Muscle of leg (tissue), 11 donors: ENCODE measurements around the gene CXCL14. TPM values are rescaled to one million over a fixed set of nuclear protein-coding genes. Genes with fewer than 3 reads are reported as not detected.
A peak's percentile ranks its signal among the peaks of the same experiment; 100 is the strongest.

ENCODE experiments used
- DNase-seq: peaks from one replicate; pipeline ENCODE4 v3.0.0; 2013
- H3K27ac ChIP-seq: one replicate; pipeline ENCODE4 v1.5.1; 2013; ENCODE audit warnings: mild to moderate bottlenecking, low read length, control low read depth
- H3K27me3 ChIP-seq: one replicate; pipeline ENCODE4 v1.6.1; 2013; ENCODE audit warnings: low read length; ENCODE audit not compliant: control insufficient read depth, insufficient read depth
- H3K36me3 ChIP-seq: one replicate; pipeline ENCODE4 v1.6.1; 2013; ENCODE audit warnings: low read length; ENCODE audit not compliant: control insufficient read depth, insufficient read depth
- H3K4me1 ChIP-seq: one replicate; pipeline ENCODE4 v1.6.1; 2013; ENCODE audit warnings: low read length; ENCODE audit not compliant: control insufficient read depth, insufficient read depth
- H3K4me3 ChIP-seq: one replicate; pipeline ENCODE4 v1.5.1; 2013; ENCODE audit warnings: low read length, control low read depth
- H3K9me3 ChIP-seq: replicated peaks from 2 replicates; pipeline ENCODE4 v1.6.1; 2013; ENCODE audit warnings: low read depth, low read length; ENCODE audit not compliant: control insufficient read depth
- WGBS: methylation state at CpG from one replicate; pipeline ENCODE4 v1.1.5; 2013; ENCODE audit warnings: missing lambda C conversion rate; ENCODE audit not compliant: insufficient coverage; 5-methylcytosine and 5-hydroxymethylcytosine counted together
- polyA plus RNA-seq, 8 donors: library from polyadenylated mRNA; unstranded; fragments of 120-200 nt; gene quantifications; one replicate each; pipeline versions ENCODE4 v1.2.1 to v1.2.3, GENCODE V29; 2013; ENCODE audit warnings: inconsistent platforms in 1 of 8, low replicate concordance in 1 of 8; ENCODE audit not compliant: insufficient read length in 8 of 8, insufficient read depth in 1 of 8
- total RNA-seq: library from RNA; stranded (reverse); fragments of 120-200 nt; gene quantifications from one replicate; pipeline ENCODE4 v1.2.4, GENCODE V29; 2013

The CXCL14 gene
- total and polyA plus RNA-seq, 9 donors: 21.3 to 155 (median 31.1) TPM

DNA sequence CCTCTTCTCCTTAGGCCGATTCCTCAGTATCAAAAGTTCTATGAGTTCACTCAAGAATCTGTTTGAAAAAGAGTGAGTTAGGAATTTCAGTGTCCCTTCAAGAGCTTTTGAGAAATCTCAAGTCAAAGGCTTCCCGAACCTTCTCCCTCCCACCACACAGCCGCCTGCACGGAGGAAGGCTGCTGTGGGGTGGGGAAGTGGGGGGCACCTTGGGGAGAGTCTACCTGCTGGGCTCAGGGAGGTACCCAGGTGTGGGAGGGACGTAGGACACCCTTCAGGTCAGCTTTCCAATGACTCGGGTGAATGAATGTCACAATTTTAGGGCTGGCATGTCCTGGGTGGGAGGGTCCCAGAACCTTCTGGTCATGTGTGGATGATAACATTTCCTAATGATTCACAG lies 17.5 kb downstream of the CXCL14 start:
- Histone ChIP-seq H3K4me3 (no peak overlapping the region), H3K27me3 (peaks cover 31% of the 10 kb centered on the region), H3K27ac (no peak overlapping the region), H3K9me3 (no peaks in the 10 kb centered on the region), H3K4me1 (peaks cover 9% of the 10 kb centered on the region), H3K36me3 (no peaks in the 10 kb centered on the region)
- DNase-seq: no peak
- WGBS: 60% methylated on average over 2 of the region's 6 CpGs

DNA sequence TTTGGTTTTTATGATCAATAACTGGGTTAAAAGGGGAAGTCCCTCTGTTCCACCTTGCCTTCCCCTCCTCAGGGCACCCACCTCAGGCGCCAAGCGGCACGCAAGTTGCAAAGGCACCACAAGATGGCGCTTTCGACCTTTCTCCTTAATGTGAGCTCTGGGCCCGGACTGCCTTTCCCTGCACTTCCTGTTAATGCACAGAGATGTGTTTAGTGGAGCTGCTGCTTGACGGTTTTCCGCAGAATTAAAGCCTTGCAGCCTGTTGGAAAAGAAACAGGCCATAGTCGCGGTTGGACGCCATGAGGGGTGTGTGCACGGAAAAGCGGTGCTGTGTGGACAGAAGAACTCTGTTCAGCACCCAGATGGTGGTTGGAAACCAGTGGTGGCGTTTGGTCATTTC lies 17.9 kb downstream of the CXCL14 start:
- H3K4me3 ChIP-seq: no peak overlapping the region
- H3K27ac ChIP-seq: no peak overlapping the region
- no peaks in the 10 kb centered on the region for H3K36me3 ChIP-seq
- no peaks in the 10 kb centered on the region for H3K9me3 ChIP-seq
- H3K27me3 ChIP-seq: peaks cover 31% of the 10 kb centered on the region
- peak; percentile 90 for DNase-seq
- WGBS: 2% methylated on average over 12 of the region's 14 CpGs
- H3K4me1 ChIP-seq: peaks cover 9% of the 10 kb centered on the region

DNA sequence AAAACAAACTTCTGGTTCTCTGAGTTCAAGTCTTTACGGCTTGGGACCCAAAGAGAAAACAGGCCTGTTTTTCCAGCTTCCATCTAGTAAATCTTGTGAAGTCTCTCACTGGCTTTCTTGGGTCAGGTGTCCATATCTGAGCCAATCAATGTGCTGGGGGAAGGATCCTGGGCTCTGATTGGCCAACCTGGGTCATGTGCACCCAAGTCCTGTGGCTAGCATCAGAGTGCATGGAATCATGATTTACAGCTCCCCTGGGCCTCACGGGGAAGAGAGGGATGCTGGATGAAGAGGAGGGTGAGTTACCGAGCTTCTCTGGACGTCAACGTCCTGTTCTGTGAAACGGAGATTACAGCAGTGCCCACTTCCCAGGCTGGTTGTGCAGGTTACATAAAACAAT lies 19.4 kb downstream of the CXCL14 start:
- Histone ChIP-seq H3K9me3 (no peaks in the 10 kb centered on the region), H3K27me3 (peaks cover 38% of the 10 kb centered on the region), H3K4me1 (peaks cover 3% of the 10 kb centered on the region), H3K27ac (no peak overlapping the region), H3K36me3 (no peaks in the 10 kb centered on the region), H3K4me3 (no peak overlapping the region)
- no peak for DNase-seq
- 67% methylated on average over 1 of the region's 6 CpGs for whole genome bisulfite sequencing

DNA sequence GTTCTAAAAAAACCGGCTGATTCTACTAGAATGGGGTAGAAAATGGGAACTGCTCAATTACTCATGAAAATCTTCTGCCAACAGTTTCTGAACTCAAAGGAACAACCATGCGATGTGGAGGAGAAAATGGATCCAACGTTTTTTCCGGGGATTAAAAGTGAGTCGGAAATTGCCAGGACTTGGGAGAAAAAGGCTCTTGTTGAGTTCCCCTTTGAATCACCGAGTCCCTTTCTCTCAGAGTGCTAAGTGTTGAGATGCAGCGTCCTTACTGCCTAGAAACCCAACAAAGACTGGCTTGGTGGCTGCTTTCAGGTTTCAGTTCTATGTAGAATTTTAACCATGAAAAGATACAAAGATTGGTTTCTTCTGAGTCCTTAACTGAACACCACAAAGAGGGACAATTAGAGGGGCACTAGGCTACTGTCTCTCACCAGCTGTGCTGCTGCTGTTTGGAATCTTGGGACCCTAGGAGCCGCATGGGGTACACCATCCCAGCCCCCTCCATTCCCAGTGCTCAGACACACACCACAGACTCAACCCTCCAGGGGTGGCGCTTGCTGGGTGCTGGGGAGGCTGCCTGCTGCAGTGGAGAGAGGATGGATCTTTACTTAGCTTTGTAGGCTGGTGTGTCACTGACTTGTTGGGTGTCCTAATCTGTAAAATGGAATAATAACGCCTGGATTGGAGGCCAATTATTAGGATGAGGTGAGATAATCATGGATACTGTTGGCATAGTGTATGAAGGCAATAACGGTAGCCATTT lies 21.5 kb downstream of the CXCL14 start:
- Histone ChIP-seq H3K27me3 (peaks cover 49% of the 10 kb centered on the region), H3K36me3 (no peaks in the 10 kb centered on the region), H3K4me1 (peaks cover 3% of the 10 kb centered on the region), H3K4me3 (no peak overlapping the region), H3K27ac (no peak overlapping the region), H3K9me3 (no peaks in the 10 kb centered on the region)
- 79% methylated on average over 6 of the region's 11 CpGs for WGBS
- DNase-seq: no peak

DNA sequence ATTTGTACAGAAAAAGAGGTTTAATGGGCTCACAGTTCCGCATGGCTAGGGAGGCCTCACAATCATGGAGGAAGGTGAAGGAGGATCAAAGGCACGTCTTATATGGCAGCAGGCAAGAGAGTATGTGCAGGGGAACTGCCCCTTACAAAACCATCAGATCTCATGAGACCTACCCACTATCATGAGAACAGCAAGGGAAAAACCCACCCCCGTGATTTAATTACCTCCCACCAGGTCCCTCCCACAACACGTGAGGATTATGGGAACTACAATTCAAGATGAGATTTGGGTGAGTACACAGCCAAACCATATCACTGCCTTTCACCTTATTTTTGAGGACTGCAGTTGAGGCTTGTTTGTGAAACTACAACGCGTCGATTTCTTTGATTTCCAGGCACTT lies 22.2 kb downstream of the CXCL14 start:
- H3K4me3 ChIP-seq: no peak overlapping the region
- H3K4me1 ChIP-seq: peaks cover 3% of the 10 kb centered on the region
- no peaks in the 10 kb centered on the region for H3K9me3 ChIP-seq
- H3K27me3 ChIP-seq: peaks cover 50% of the 10 kb centered on the region
- WGBS: no CpG with 5 or more reads among the region's 7 CpGs
- DNase-seq: no peak
- no peak overlapping the region for H3K27ac ChIP-seq
- H3K36me3 ChIP-seq: no peaks in the 10 kb centered on the region

DNA sequence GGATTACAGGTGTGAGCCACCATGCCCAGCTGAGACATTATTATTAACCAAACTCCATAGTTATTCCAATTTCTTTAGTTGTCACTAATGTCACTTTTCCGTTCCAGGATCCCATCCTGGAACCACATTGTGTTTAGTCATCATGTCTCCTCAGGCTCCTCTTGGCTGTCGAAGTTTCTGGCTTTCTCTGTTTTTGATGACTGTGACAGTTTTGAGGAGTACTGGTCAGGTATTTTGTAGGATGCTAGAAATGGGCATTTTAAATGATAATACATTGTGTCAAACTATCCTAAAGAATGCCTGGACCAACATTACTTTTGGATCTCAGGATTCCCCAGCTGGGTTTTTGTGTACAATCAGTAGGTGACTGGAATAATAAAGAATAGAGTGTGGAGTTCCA lies 23.3 kb downstream of the CXCL14 start:
- Histone ChIP-seq H3K27ac (no peak overlapping the region), H3K4me3 (no peak overlapping the region), H3K27me3 (peaks cover 60% of the 10 kb centered on the region), H3K36me3 (no peaks in the 10 kb centered on the region), H3K9me3 (no peaks in the 10 kb centered on the region), H3K4me1 (no peaks in the 10 kb centered on the region)
- DNase-seq: no peak
- no CpG with 5 or more reads among the region's 2 CpGs for WGBS

DNA sequence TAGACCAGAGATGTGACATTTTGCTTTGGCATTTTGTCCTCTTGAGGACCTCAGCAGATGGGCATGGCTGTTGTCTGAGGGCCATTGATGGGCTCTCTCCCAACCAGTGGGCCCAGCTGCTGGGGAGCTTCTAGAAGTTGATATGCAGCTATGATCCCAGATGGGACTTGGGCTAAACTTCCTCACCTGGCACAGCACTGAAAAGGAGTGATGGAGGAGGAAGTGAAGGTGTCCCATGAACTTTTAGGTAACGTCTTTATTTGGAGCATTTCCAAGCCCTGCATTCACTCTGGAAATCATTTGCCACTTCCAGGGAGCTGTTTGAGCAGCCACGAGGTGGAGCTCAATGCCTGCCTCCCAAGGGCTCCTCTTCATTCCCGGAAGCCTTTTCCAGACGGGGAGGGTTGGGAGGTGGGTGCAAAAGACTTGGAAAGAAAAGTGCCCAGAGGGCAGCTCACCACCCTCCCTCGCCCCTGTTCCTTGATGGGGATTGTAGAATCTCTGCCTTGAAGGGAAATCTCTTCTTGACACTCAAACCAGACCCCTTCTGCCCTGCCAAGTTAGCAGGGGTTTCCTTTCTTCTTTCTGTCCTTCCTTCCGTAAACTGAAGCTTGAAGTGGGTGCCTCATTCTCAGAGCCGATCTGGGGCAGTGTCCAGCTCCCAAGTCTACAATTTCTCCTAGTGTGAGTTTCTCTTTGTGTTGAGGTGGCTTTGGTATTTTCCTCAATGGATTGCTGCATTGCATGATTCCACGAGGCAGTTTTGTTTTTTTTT lies 24.9 kb downstream of the CXCL14 start:
- Histone ChIP-seq H3K27ac (no peak overlapping the region), H3K4me3 (no peak overlapping the region), H3K27me3 (peaks cover 63% of the 10 kb centered on the region), H3K9me3 (no peaks in the 10 kb centered on the region), H3K36me3 (no peaks in the 10 kb centered on the region), H3K4me1 (no peaks in the 10 kb centered on the region)
- DNase-seq: no peak
- no CpG with 5 or more reads among the region's 8 CpGs for whole genome bisulfite sequencing

DNA sequence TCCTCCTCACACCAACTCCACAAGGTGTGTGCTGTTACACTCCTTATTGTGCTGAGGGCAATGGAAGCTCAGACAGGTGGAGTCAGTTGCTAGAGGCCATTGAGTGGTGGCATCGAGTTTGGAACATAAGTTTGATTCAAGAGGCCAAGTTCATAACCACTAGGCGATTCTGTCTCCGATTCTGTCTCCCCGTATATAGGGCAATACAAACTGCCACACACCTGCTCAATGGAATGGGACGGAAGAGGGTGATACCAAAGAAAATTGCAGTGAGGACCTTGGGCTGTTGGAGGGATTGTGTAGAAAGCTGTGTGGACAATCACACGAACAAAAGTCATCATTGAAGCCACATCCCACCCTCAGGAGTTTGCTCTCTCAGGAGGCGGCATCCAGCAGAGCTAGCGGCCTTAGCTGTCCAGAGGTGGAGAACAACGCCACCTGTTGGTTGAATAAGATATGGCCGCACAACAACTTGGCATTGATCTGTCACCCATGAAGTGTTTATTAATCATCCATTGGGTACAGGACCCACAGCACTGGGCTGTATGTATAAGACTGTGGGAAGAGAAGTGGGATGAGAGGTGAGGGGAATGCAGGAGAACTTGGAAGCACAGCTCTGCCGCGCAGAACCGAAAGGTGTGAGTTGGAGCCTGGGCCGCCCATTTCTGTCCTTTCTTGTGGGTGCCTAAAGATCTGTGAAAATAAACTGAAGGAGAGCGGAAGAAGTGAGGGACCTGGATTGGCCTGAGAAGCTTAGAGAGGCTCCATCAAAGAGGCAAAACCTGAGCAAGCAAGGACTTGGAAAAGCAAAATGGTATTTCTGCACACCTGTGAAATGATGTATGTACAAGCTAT lies 27.0 kb downstream of the CXCL14 start:
- H3K4me1 ChIP-seq: no peaks in the 10 kb centered on the region
- no peak overlapping the region for H3K4me3 ChIP-seq
- H3K27me3 ChIP-seq: peaks cover 73% of the 10 kb centered on the region
- no peaks in the 10 kb centered on the region for H3K36me3 ChIP-seq
- peak; percentile 80 for DNase-seq
- no peaks in the 10 kb centered on the region for H3K9me3 ChIP-seq
- 30% methylated on average over 10 of the region's 15 CpGs for WGBS
- H3K27ac ChIP-seq: no peak overlapping the region

DNA sequence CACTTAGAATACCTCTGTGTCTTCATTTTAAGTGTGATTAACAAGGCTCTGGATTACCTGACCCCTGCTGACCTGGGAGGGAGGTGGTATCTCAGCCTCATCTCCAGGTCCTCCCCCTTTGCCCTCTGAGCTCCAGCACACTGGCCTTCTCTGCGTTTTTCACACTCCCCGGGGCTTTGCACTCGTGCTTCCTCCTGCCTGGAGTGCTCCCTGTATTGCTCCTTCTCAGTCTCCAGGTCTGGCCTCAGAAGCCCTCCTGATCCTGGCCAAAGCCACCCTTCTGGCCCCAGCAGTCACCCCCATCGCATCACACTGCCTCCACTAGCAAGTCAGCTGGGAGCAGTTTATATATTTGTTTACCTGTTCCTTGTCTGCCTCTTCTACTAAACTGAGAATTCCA lies 29.4 kb downstream of the CXCL14 start:
- 21% methylated on average over 4 of the region's 4 CpGs for WGBS
- Histone ChIP-seq H3K9me3 (no peaks in the 10 kb centered on the region), H3K36me3 (no peaks in the 10 kb centered on the region), H3K27me3 (peaks cover 86% of the 10 kb centered on the region), H3K27ac (no peak overlapping the region), H3K4me1 (peaks cover 5% of the 10 kb centered on the region), H3K4me3 (no peak overlapping the region)
- DNase-seq: no peak
